ENCODE results near the gene RRM2.

Gene RRM2

GRCh38 chr2:10083692-10084211 is 38.8 kb upstream of the RRM2 start:
- Histone ChIP-seq H3K4me1 (ENCODE audit: low read depth, poor library complexity, severe bottlenecking) (peaks cover 4% of the 10 kb centered on the region), H3K4me2 (no peak overlapping the region), H3K27me3 (ENCODE audit: insufficient read depth, low read depth) (no peaks in the 10 kb centered on the region), H4K20me1 (ENCODE audit: insufficient read depth) (no peaks in the 10 kb centered on the region), H3K36me3 (ENCODE audit: insufficient read depth) (no peaks in the 10 kb centered on the region), H3K4me3 (IDR thresholded peaks at IDR 0.05; ENCODE audit: insufficient read depth, low read depth, low read length) (no peak overlapping the region), H3K9ac (no peak overlapping the region), H3K79me2 (ENCODE audit: insufficient read depth, low read depth) (no peaks in the 10 kb centered on the region), H3K27ac (no peak overlapping the region), H2AFZ (ENCODE audit: low read depth) (no peak overlapping the region)
- TF ChIP-seq CTCF (conservative IDR thresholded peaks at IDR 0.05; ENCODE audit: low read depth, low read length) = no peak

GRCh38 chr2:10084223-10084865 is 38.2 kb upstream of the RRM2 start:
- Histone ChIP-seq H3K4me2 (no peak overlapping the region), H3K27me3 (ENCODE audit: insufficient read depth, low read depth) (no peaks in the 10 kb centered on the region), H3K4me3 (IDR thresholded peaks at IDR 0.05; ENCODE audit: insufficient read depth, low read depth, low read length) (no peak overlapping the region), H3K27ac (no peak overlapping the region), H2AFZ (ENCODE audit: low read depth) (no peak overlapping the region), H4K20me1 (ENCODE audit: insufficient read depth) (no peaks in the 10 kb centered on the region), H3K79me2 (ENCODE audit: insufficient read depth, low read depth) (no peaks in the 10 kb centered on the region), H3K36me3 (ENCODE audit: insufficient read depth) (no peaks in the 10 kb centered on the region), H3K9ac (no peak overlapping the region), H3K4me1 (ENCODE audit: low read depth, poor library complexity, severe bottlenecking) (peaks cover 4% of the 10 kb centered on the region)
- no peak for TF ChIP-seq CTCF (conservative IDR thresholded peaks at IDR 0.05; ENCODE audit: low read depth, low read length)

- TF ChIP-seq CTCF (conservative IDR thresholded peaks at IDR 0.05; ENCODE audit: low read depth, low read length) = no peak
- Histone ChIP-seq H3K4me2 (no peak overlapping the region), H3K27me3 (ENCODE audit: insufficient read depth, low read depth) (no peaks in the 10 kb centered on the region), H3K4me3 (IDR thresholded peaks at IDR 0.05; ENCODE audit: insufficient read depth, low read depth, low read length) (no peak overlapping the region), H3K36me3 (ENCODE audit: insufficient read depth) (no peaks in the 10 kb centered on the region), H2AFZ (ENCODE audit: low read depth) (no peak overlapping the region), H3K27ac (no peak overlapping the region), H3K79me2 (ENCODE audit: insufficient read depth, low read depth) (no peaks in the 10 kb centered on the region), H4K20me1 (ENCODE audit: insufficient read depth) (no peaks in the 10 kb centered on the region), H3K4me1 (ENCODE audit: low read depth, poor library complexity, severe bottlenecking) (peaks cover 4% of the 10 kb centered on the region), H3K9ac (no peak overlapping the region)
Measured at GRCh38 chr2:10085043-10085667, 37.4 kb upstream of the RRM2 start.

GRCh38 chr2:10085668-10086059 is 36.9 kb upstream of the RRM2 start:
- H3K27ac ChIP-seq = no peak overlapping the region
- no peak for TF ChIP-seq CTCF (conservative IDR thresholded peaks at IDR 0.05; ENCODE audit: low read depth, low read length)
- no peaks in the 10 kb centered on the region for H4K20me1 ChIP-seq (ENCODE audit: insufficient read depth)
- no peaks in the 10 kb centered on the region for H3K36me3 ChIP-seq (ENCODE audit: insufficient read depth)
- H3K4me1 ChIP-seq (ENCODE audit: low read depth, poor library complexity, severe bottlenecking) = peaks cover 4% of the 10 kb centered on the region
- H3K79me2 ChIP-seq (ENCODE audit: insufficient read depth, low read depth) = no peaks in the 10 kb centered on the region
- no peak overlapping the region for H3K4me2 ChIP-seq
- H3K27me3 ChIP-seq (ENCODE audit: insufficient read depth, low read depth) = no peaks in the 10 kb centered on the region
- H3K4me3 ChIP-seq (IDR thresholded peaks at IDR 0.05; ENCODE audit: insufficient read depth, low read depth, low read length) = no peak overlapping the region
- H2AFZ ChIP-seq (ENCODE audit: low read depth) = no peak overlapping the region
- no peak overlapping the region for H3K9ac ChIP-seq

All from KMS-11 (cell line).